Measurements from ENCODE around the gene ABL1. TPM values are rescaled to one million over a fixed set of nuclear protein-coding genes. Genes with fewer than 3 reads are reported as not detected.
A peak's percentile ranks its signal among the peaks of the same experiment; 100 is the strongest.

The ABL1 gene
- total RNA-seq, 4 donors from 2014 or later, result 22.1 to 51.7 (median 27.1) TPM

- DNase-seq, result no peak
- Histone ChIP-seq H3K4me3 (no peak overlapping the region), H3K27me3 (no peaks in the 10 kb centered on the region), H3K27ac (peak overlapping the region in 1 of 4 donors; percentile 32), H3K36me3 (peaks cover 0 to 83% (median 25%) of the 10 kb centered on the region in 3 donors), H3K4me1 (peaks cover 0 to 71% (median 11%) of the 10 kb centered on the region in 3 donors), H3K9me3 (no peaks in the 10 kb centered on the region)
- WGBS, 2 donors, result 84 to 90% methylated on average over 2 to 3 of the region's 3 CpGs
- TF ChIP-seq POLR2A (IDR thresholded peaks at IDR 0.05) (no peak), CTCF (IDR thresholded peaks at IDR 0.05) (no peak)
- intact Hi-C loops (cut with DNase I), result no loop called here
Observed at GRCh38 chr9:130868230-130868629, 33.2 kb downstream of the ABL1 start.

GRCh38 chr9:130869250-130869649, 34.2 kb downstream of the ABL1 start:
- intact Hi-C loops (cut with DNase I), result no loop called here
- TF ChIP-seq POLR2A (IDR thresholded peaks at IDR 0.05) (no peak), CTCF (IDR thresholded peaks at IDR 0.05) (no peak)
- Histone ChIP-seq H3K4me1 (peaks cover 0 to 69% (median 7%) of the 10 kb centered on the region in 3 donors), H3K9me3 (no peaks in the 10 kb centered on the region), H3K27ac (peak overlapping the region in 1 of 4 donors; percentile 66), H3K27me3 (no peaks in the 10 kb centered on the region), H3K4me3 (no peak overlapping the region), H3K36me3 (peaks cover 0 to 83% (median 27%) of the 10 kb centered on the region in 3 donors)
- DNase-seq, result no peak
- WGBS, 2 donors, result 61 to 70% methylated on average over 8 of the region's 8 CpGs

- Histone ChIP-seq H3K9me3 (no peaks in the 10 kb centered on the region), H3K4me1 (peaks cover 0 to 74% (median 7%) of the 10 kb centered on the region in 3 donors), H3K27me3 (no peaks in the 10 kb centered on the region), H3K4me3 (no peak overlapping the region), H3K36me3 (peaks cover 8 to 83% (median 35%) of the 10 kb centered on the region in 3 donors), H3K27ac (peak overlapping the region in 3 of 4 donors; percentile 24 to 71 (median 66))
- TF ChIP-seq CTCF (IDR thresholded peaks at IDR 0.05), result no peak
- TF ChIP-seq POLR2A (IDR thresholded peaks at IDR 0.05), result no peak
- DNase-seq, result no peak
- 73 to 80% methylated on average over 16 of the region's 17 CpGs for WGBS, 2 donors
- intact Hi-C loops (cut with DNase I), result loop anchor here (10.0 kb wide), 1 partner anchor 74 kb away; no protein-coding TSS in a partner anchor
Observed at GRCh38 chr9:130870491-130871381, 35.7 kb downstream of the ABL1 start.

GRCh38 chr9:130871395-130872062, 36.5 kb downstream of the ABL1 start:
- DNase-seq, result no peak
- H3K36me3 ChIP-seq, result peaks cover 8 to 91% (median 38%) of the 10 kb centered on the region in 3 donors

More at GRCh38 chr9:130871395-130872062, 36.5 kb downstream of the ABL1 start:
- TF ChIP-seq CTCF (IDR thresholded peaks at IDR 0.05) (no peak), POLR2A (IDR thresholded peaks at IDR 0.05) (no peak)
- Histone ChIP-seq H3K9me3 (no peaks in the 10 kb centered on the region), H3K4me3 (no peak overlapping the region), H3K27ac (peak overlapping the region in 3 of 4 donors; percentile 24 to 71 (median 66)), H3K27me3 (no peaks in the 10 kb centered on the region), H3K4me1 (peaks cover 0 to 68% (median 7%) of the 10 kb centered on the region in 3 donors)
- 69 to 83% methylated on average over 7 to 8 of the region's 10 CpGs for WGBS, 2 donors
- intact Hi-C loops (cut with DNase I), result loop anchor here (10.0 kb wide), 1 partner anchor 73 kb away; no protein-coding TSS in a partner anchor

Measured in esophagus squamous epithelium (tissue), 5 donors.